Measurements from ENCODE around the gene FZD7. TPM values are rescaled to one million over a fixed set of nuclear protein-coding genes. Genes with fewer than 3 reads are reported as not detected.

Gene FZD7
- total RNA-seq, 1 donor from 2014 or later, result 37.1 TPM

DNA sequence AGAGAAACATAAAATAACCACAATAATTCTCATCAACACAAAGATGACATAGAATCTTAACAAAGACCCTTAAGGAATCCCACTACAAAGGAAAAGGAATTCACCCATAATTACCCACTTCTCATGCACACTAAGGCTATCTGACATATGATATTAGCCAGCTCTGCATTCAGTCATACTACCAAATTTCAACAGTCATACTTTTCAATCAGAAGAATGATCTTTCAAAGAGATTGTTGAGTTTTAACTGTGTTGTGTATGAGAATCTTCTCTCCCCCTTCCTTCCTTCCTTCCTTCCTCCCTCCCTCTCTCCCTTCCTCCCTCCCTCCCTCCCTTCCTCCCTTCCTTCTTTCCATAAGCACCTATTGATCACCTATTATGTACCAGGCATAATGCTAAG, 17.0 kb downstream of the FZD7 start:
- no peaks in the 10 kb centered on the region for H3K36me3 ChIP-seq
- TF ChIP-seq, protein P1, sequence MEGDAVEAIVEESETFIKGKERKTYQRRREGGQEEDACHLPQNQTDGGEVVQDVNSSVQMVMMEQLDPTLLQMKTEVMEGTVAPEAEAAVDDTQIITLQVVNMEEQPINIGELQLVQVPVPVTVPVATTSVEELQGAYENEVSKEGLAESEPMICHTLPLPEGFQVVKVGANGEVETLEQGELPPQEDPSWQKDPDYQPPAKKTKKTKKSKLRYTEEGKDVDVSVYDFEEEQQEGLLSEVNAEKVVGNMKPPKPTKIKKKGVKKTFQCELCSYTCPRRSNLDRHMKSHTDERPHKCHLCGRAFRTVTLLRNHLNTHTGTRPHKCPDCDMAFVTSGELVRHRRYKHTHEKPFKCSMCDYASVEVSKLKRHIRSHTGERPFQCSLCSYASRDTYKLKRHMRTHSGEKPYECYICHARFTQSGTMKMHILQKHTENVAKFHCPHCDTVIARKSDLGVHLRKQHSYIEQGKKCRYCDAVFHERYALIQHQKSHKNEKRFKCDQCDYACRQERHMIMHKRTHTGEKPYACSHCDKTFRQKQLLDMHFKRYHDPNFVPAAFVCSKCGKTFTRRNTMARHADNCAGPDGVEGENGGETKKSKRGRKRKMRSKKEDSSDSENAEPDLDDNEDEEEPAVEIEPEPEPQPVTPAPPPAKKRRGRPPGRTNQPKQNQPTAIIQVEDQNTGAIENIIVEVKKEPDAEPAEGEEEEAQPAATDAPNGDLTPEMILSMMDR (IDR thresholded peaks at IDR 0.05), result no peak
- TF ChIP-seq POLR2AphosphoS5 (IDR thresholded peaks at IDR 0.05; ENCODE audit: insufficient read depth in 1 of 2, low read depth in 1 of 2) (no peak), POLR2A (IDR thresholded peaks at IDR 0.05) (no peak)
- no peaks in the 10 kb centered on the region for H3K27me3 ChIP-seq
- no peak overlapping the region for H3K27ac ChIP-seq
- intact Hi-C loops (cut with DNase I), result no loop called here
- peaks cover 10% of the 10 kb centered on the region for H3K4me1 ChIP-seq
- no peak for DNase-seq (ENCODE audit: extremely low spot score in 2 of 2)
- H3K9me3 ChIP-seq, result no peaks in the 10 kb centered on the region
- H3K4me3 ChIP-seq, result no peak overlapping the region

DNA sequence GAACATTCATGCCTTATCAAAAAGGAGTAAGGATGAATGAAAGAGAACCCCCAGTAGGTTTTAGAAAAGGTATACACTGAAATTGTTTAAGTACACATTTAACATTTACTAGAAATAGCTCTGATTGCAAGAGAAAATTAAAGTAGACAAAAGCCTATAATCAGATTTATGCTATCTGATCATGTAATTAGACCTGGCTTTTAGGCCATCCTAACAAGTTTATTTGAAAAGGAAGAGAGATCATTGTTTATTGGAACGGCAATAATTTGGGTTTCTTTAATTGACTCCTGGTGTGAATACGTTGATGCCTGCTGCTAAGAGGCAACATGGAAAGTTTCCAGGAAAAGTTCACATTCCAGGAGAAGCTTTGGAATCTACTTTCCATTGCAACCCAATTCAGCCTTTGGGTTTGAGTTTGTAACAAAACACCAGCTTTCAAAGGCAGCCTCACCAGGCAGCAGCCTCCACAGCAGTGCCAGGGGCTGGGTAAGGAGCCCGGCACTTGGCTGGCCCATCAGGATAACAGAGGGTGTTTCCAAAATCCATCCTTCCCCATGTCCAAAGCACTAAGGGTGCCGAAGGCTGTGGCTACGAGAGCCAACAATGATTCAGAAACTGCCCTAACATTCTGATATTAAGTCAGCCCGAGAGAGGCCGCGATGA, 18.0 kb downstream of the FZD7 start:
- no peak overlapping the region for H3K27ac ChIP-seq
- no peak for DNase-seq (ENCODE audit: extremely low spot score in 2 of 2)

DNA sequence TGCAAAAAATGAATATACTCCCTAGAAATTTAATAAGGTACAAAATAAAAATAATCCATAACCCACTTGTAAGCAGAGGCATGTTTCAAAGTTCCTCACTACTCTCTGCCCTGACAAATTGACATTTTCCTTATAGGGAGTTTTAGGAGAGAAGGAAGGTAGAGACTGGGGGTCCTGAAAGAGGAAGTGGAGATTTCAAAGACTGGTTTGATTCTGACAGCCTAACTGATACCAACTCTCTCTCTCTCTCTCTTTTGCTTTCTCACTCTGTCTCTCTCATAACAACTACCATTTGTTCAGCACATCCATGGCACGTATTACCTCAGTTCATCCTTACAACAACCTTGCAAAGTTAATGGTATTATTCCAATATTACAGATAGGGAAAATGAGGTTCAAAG, 18.6 kb downstream of the FZD7 start:
- intact Hi-C loops (cut with DNase I), result no loop called here
- Histone ChIP-seq H3K27ac (no peak overlapping the region), H3K4me3 (no peak overlapping the region), H3K9me3 (no peaks in the 10 kb centered on the region), H3K4me1 (peaks cover 10% of the 10 kb centered on the region), H3K27me3 (no peaks in the 10 kb centered on the region), H3K36me3 (no peaks in the 10 kb centered on the region)
- TF ChIP-seq, protein P1 (IDR thresholded peaks at IDR 0.05), result no peak
- TF ChIP-seq POLR2AphosphoS5 (IDR thresholded peaks at IDR 0.05; ENCODE audit: insufficient read depth in 1 of 2, low read depth in 1 of 2) (no peak), POLR2A (IDR thresholded peaks at IDR 0.05) (no peak)
- no peak for DNase-seq (ENCODE audit: extremely low spot score in 2 of 2)

More for the DNA sequence above, 18.0 kb downstream of the FZD7 start:
- H3K4me3 ChIP-seq, result no peak overlapping the region
- H3K4me1 ChIP-seq, result peaks cover 10% of the 10 kb centered on the region
- no peaks in the 10 kb centered on the region for H3K36me3 ChIP-seq
- TF ChIP-seq, protein P1 (IDR thresholded peaks at IDR 0.05), result no peak
- no peak for TF ChIP-seq POLR2AphosphoS5 (IDR thresholded peaks at IDR 0.05; ENCODE audit: insufficient read depth in 1 of 2, low read depth in 1 of 2)
- no peak for TF ChIP-seq POLR2A (IDR thresholded peaks at IDR 0.05)
- no peaks in the 10 kb centered on the region for H3K27me3 ChIP-seq
- intact Hi-C loops (cut with DNase I), result no loop called here
- H3K9me3 ChIP-seq, result no peaks in the 10 kb centered on the region

DNA sequence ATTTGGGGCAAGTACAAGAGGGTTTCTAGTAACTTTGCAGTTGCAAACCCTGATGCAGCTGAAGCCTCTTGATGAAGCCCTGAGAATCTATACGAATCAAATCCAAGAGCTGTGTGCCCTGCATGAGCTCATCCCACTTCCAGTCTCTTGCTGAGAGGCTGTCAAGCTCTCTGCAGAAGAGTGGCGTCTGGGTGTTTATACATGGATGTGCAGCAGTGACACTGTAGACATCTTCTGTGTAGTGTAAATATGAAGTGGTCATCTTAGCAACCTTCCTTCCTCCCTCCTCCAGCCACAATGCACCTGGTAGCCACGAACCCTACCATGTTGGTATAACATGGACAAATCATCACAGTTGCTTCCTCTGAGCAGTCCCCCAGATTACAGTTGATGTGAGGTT, 21.0 kb downstream of the FZD7 start:
- no peaks in the 10 kb centered on the region for H3K27me3 ChIP-seq
- H3K9me3 ChIP-seq, result no peaks in the 10 kb centered on the region
- no peak for DNase-seq (ENCODE audit: extremely low spot score in 2 of 2)
- peaks cover 10% of the 10 kb centered on the region for H3K4me1 ChIP-seq
- H3K4me3 ChIP-seq, result no peak overlapping the region
- H3K36me3 ChIP-seq, result no peaks in the 10 kb centered on the region
- intact Hi-C loops (cut with DNase I), result no loop called here
- no peak for TF ChIP-seq POLR2AphosphoS5 (IDR thresholded peaks at IDR 0.05; ENCODE audit: insufficient read depth in 1 of 2, low read depth in 1 of 2)
- TF ChIP-seq, protein P1 (IDR thresholded peaks at IDR 0.05), result no peak
- no peak for TF ChIP-seq POLR2A (IDR thresholded peaks at IDR 0.05)
- no peak overlapping the region for H3K27ac ChIP-seq

DNA sequence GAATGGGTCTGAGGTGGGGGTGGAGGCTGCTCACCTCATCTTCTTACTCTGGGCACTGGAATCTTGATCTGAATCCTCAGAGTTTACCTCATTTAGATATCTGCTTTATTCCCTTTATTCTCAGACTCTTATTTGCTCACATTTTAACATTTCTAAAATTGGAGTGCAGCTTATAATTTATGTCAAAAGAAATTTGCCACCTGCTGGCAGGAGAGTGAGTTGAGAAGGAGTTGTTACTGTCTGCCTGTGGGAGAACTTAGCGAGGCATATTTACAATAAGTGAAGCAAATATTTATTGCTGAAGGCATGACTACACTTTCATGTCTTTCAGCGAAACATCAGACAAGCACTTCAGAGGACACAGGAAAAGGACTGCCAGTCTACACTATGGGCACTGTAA, 23.0 kb downstream of the FZD7 start:
- no peak for DNase-seq (ENCODE audit: extremely low spot score in 2 of 2)
- Histone ChIP-seq H3K36me3 (no peaks in the 10 kb centered on the region), H3K9me3 (no peaks in the 10 kb centered on the region), H3K4me3 (no peak overlapping the region), H3K4me1 (peaks cover 10% of the 10 kb centered on the region), H3K27ac (no peak overlapping the region), H3K27me3 (no peaks in the 10 kb centered on the region)
- intact Hi-C loops (cut with DNase I), result no loop called here
- TF ChIP-seq POLR2A (IDR thresholded peaks at IDR 0.05) (no peak), POLR2AphosphoS5 (IDR thresholded peaks at IDR 0.05; ENCODE audit: insufficient read depth in 1 of 2, low read depth in 1 of 2) (no peak)
- TF ChIP-seq, protein P1 (IDR thresholded peaks at IDR 0.05), result no peak
